Measurements from ENCODE around the gene NFE2L3. TPM values are rescaled to one million over a fixed set of nuclear protein-coding genes. Genes with fewer than 3 reads are reported as not detected.

NFE2L3 gene
- total and polyA plus RNA-seq, 2 donors (not counting 1 experiment from before 2014, with no cell fraction given): 1.4 to 1.6 TPM

GRCh38 chr7:26199301-26200037 lies 47.5 kb downstream of the NFE2L3 start:
- H3K4me1 Mint-ChIP-seq: peaks cover 52% of the 10 kb centered on the region
- Histone ChIP-seq H3K9ac (ENCODE audit: low read length) (peak overlapping the region; percentile 100), H2AFZ (ENCODE audit: insufficient read depth, low read depth, low read length, poor library complexity, severe bottlenecking) (peak overlapping the region; percentile 29), H3K27me3 (replicated peaks in 1 of 4; ENCODE audit: control extremely low read depth in 1 of 4, control insufficient read depth in 3 of 4, insufficient read depth in 4 of 4, low read length in 3 of 4) (no peaks in the 10 kb centered on the region), H3K27ac (ENCODE audit: low read length in 2 of 2) (peak overlapping the region; percentile 97 to 99), H3K4me2 (replicated peaks; ENCODE audit: low read depth, low read length, poor library complexity, severe bottlenecking) (peak overlapping the region; percentile 82), H3K4me1 (ENCODE audit: control insufficient read depth in 2 of 2, insufficient read depth in 2 of 2, low read length in 2 of 2) (peaks cover 42 to 48% of the 10 kb centered on the region in 2 donors), H3K9me3 (ENCODE audit: control extremely low read depth in 1 of 3, control insufficient read depth in 2 of 3, insufficient read depth in 1 of 3, low read length in 2 of 3) (no peaks in the 10 kb centered on the region), H3K4me3 (ENCODE audit: control extremely low read depth in 1 of 5, extremely low read depth in 1 of 5, insufficient read depth in 1 of 5, low read depth in 2 of 5, low read length in 4 of 5) (peak overlapping the region; percentile 80 to 100 (median 100)), H3K79me2 (ENCODE audit: control insufficient read depth, insufficient read depth, low read length) (peaks cover 85% of the 10 kb centered on the region), H3K36me3 (replicated peaks in 1 of 2; ENCODE audit: control extremely low read depth in 1 of 2, control insufficient read depth in 1 of 2, extremely low read depth in 1 of 2, insufficient read depth in 2 of 2, low read length in 1 of 2) (peaks cover 0 to 44% of the 10 kb centered on the region in 2 experiments), H4K20me1 (ENCODE audit: control insufficient read depth, insufficient read depth, low read length, poor library complexity, severe bottlenecking) (peaks cover 63% of the 10 kb centered on the region)
- ChIA-PET CTCF (interaction anchor here (0.7 to 9.6 kb wide), 24 partner anchors 11 to 305 kb away, joined by 3 to 114 read pairs (median 8); partner anchors contain the start of genes NFE2L3 and SNX10), POLR2A (interaction anchor here (0.7 to 3.3 kb wide), 15 partner anchors 11 to 1541 kb away, joined by 3 to 23 read pairs (median 5); partner anchors contain the start of gene NFE2L3)
- H3K4me3 Mint-ChIP-seq: peak overlapping the region; percentile 99
- ATAC-seq (ENCODE audit: low read depth) (no peak), DNase-seq (no peak)
- peak overlapping the region; percentile 100 for H3K27ac Mint-ChIP-seq
- 0% methylated on average over 30 of the region's 36 CpGs for WGBS (ENCODE audit: insufficient coverage)
- TF ChIP-seq EZH2 (IDR thresholded peaks at IDR 0.05; ENCODE audit: borderline replicate concordance, insufficient read depth, low read depth, low read length, poor library complexity, severe bottlenecking): no peak
- no peak for TF ChIP-seq CTCF (IDR thresholded peaks at IDR 0.05)
- no peaks in the 10 kb centered on the region for H3K9me3 Mint-ChIP-seq (ENCODE audit: insufficient read depth)
- intact Hi-C loops (cut with micrococcal nuclease): loop anchor here (1.0 to 10.0 kb wide), 7 partner anchors 46 to 965 kb away; partner anchors contain the start of gene HOXA9
- no peaks in the 10 kb centered on the region for H3K27me3 Mint-ChIP-seq
